ENCODE measurements around the gene MTERF2.

- TF ChIP-seq POLR2AphosphoS5 (IDR thresholded peaks at IDR 0.05; ENCODE audit: low read depth, low read length) (no peak), CTCF (CRISPR knock-in tag; IDR thresholded peaks at IDR 0.05) (peak; percentile 37)
Measured at GRCh38 chr12:107014055-107014454, 27.1 kb upstream of the MTERF2 start.
